Occipital lobe (tissue), 2 donors: ENCODE results near the gene JADE1. TPM values are rescaled to one million over a fixed set of nuclear protein-coding genes. Genes with fewer than 3 reads are reported as not detected.

ENCODE experiments used
- DNase-seq: peaks from one replicate; lab custom pipeline; 2025; lab: John Stamatoyannopoulos, UW
- total RNA-seq: library from RNA; depleted of rRNA; stranded (reverse); fragments of >200 nt; gene quantifications from one replicate; pipeline ENCODE4 v1.2.3, GENCODE V29; 2014

JADE1 gene
- total RNA-seq, 1 donor from 2014 or later, result 44.3 TPM

DNA sequence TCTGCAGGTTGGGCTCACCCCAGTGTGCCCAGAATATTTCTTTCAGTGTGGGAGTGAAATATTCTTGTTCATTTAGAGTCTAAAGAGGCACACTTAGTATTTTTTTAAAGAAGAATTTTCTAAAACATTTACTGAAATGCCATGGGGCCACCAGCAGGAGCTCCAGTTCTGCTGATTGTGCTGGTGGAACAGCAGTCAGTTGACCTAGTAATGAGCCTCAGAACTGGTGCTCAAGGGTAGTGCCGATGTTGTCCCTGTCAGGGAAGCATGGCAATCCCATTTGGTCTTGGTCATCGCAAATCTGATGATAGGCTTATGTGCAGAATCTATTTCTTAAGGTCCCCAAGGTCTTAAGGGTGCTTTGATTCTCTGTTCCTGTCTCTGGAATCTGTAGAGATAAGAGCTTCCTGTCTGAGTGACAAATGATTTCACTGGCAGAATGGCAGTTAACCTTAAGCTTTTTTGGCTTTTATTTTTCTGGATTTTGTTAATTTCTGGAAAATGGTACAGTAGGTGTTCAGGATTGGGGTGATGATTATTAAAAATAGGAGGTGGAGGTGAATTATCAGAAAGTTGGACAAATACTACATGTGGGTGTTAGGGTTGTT, 31.3 kb downstream of the JADE1 start:
- DNase-seq, result no peak

DNA sequence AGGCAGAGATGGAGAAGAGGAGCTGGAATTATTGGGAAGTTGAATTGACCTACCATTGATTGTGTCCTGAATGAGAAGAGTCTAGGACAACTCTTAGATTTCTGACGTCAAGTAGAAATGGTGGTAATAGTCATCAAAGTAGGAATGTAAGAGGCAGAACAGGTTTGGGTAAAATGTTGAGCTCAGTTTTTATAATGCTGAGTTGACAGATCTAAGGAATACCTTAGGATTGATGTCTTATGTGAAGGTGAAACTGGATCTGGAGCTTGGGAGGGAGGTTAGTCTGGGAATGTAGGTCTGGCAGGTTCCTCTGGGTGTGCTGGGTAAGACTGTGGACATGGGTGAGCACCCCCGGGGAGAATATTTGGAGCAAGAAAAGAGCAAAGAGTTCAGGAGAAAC, 31.9 kb downstream of the JADE1 start:
- no peak for DNase-seq

DNA sequence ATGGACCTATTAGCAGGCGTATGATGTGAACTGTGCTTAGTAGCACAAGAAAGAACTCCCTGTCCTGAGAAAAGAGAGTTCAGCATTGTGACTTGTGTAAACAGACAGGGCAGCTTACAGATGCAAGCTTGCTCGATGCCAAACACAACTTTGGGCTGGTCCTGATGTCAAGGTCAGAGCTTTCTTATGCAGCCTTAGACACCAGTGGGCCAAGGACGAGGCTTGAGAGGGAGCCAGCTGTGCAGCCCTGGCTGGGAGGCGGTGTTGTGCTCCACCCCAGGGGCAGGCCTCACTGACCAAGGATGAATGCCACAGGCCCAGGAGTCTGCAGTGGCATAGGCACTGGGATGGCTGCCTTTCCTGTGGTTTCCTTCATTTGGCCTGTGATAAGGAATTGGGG, 35.4 kb downstream of the JADE1 start:
- DNase-seq, result no peak

GRCh38 chr4:128846063-128846462, 36.6 kb downstream of the JADE1 start:
- DNase-seq, result no peak

- no peak for DNase-seq
These were observed 37.7 kb downstream of the JADE1 start for GRCh38 chr4:128847082-128847724.

GRCh38 chr4:128848461-128848860, 39.0 kb downstream of the JADE1 start:
- DNase-seq, result no peak

DNA sequence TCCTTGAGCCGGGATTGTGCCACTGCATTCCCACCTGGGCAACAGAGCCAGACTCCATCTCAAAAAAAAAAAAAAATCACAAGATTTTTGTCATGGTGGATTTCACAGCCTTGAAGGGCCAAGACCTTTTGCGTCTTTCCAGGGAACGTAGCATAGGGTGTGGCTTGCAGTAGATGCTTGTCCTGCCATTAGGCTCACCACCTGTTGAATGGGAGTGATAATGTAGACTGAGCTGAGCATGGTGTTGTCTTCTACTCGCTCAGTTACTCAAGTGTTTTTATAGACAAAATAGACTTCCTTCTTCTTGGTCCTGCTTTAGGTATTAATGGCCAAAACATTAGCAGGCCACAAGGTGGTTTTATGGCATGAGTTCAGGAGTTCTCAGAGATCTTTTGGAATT, 40.8 kb downstream of the JADE1 start:
- DNase-seq, result no peak

GRCh38 chr4:128853741-128854140, 44.2 kb downstream of the JADE1 start:
- DNase-seq, result no peak

- DNase-seq, result no peak
These were observed 44.9 kb downstream of the JADE1 start for GRCh38 chr4:128854433-128854832.

DNA sequence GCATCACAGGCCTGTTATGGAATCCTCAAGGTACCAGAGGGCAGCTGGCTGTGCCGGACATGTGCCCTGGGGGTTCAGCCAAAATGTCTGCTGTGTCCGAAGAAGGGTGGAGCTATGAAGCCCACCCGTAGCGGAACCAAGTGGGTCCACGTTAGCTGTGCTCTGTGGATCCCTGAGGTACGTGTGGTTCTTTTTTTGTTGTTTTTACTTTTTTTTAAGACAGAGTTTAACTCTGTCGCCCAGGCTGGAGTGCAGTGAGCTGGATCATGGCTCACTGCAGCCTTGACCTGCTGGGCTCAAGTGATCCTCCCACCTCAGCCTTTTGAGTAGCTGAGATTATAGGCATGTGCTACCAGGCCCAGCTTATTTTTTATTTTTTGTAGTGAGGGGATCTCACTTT, 46.1 kb downstream of the JADE1 start:
- no peak for DNase-seq

GRCh38 chr4:128856246-128856645, 46.7 kb downstream of the JADE1 start:
- no peak for DNase-seq

- no peak for DNase-seq
These were observed 49.6 kb downstream of the JADE1 start for GRCh38 chr4:128858879-128859671.

DNA sequence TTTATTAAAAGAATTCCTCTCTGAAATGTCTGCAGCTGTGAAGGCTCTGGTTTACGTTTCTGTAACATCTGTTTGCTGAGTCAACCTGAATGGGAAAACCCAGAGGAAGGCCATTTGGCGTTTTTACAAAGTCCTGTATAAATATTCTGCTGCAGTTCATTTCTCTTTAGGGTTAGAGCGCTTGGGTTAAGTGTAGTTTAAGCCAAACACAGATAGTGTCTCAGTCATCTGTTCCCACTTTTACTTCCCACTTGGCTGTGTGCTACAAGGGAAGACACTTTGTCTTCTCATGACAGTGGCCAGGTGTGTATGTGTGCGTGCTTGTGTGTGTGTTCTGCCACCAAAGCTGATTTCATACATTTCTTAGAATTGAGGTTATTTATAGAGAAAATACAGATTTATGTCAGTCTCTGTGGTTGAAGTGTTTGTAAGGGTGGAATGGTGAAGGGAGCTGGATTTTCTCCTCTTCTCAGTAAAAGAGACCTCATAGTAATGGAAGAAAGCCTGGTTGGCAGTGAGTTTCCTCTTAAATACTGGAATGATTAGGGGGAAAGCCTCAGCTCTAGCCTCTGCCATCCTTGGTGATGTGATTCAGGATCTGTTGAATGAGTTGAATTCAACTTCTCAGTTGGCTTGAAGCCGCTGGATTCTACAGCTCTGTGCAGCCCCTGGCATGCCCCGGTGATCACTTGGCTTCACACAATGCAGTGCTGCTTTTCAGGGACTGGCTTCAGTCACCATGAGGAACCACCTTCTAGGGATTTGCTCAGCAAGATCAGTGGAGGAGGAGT, 50.6 kb downstream of the JADE1 start:
- no peak for DNase-seq

DNA sequence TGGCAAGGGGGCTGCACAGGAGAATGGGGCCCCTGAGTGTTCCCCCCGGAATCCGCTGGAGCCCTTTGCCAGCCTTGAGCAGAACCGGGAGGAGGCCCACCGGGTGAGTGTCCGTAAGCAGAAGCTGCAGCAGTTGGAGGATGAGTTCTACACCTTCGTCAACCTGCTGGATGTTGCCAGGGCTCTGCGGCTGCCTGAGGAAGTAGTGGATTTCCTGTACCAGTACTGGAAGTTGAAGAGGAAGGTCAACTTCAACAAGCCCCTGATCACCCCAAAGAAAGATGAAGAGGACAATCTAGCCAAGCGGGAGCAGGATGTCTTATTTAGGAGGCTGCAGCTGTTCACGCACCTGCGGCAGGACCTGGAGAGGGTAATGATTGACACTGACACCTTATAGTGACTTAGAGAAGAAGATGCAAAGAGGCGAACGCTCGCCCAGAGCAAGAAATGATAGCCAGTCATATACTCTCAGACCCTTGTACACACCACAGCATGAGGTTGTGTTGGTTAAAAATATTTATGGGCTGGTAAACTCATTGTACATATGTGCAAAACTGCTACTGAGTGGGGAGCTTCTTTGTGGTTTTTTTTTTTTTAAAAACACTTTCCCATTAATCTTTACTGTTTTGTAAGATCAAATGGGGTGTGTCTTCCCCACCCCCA, 52.5 kb downstream of the JADE1 start:
- DNase-seq, result no peak

- no peak for DNase-seq
These were observed 53.3 kb downstream of the JADE1 start for GRCh38 chr4:128862608-128863311.

- DNase-seq, result peak; percentile 56
These were observed 54.0 kb downstream of the JADE1 start for GRCh38 chr4:128863312-128864075.

- DNase-seq, result no peak
These were observed 55.6 kb downstream of the JADE1 start for GRCh38 chr4:128865132-128865531.

GRCh38 chr4:128866269-128866668, 56.8 kb downstream of the JADE1 start:
- no peak for DNase-seq

DNA sequence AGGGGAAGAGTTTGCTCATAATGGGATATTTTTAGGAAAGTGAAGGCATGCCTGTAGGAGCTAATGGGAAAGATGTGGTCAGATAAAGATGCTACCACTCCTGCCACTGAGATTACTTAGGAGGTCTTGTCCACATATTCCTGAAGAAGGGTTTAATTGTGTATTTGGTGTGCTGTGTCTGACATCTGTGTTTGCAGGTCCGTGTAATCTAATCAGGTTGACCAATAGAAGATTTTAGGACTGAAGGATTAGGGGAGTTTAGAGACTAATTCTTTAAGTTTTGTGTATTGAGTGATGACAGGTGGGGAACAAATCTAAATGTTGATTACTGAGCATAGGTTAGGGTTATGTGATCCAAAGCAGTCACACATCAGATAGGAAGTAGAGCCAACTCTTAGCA, 57.2 kb downstream of the JADE1 start:
- DNase-seq, result no peak

DNA sequence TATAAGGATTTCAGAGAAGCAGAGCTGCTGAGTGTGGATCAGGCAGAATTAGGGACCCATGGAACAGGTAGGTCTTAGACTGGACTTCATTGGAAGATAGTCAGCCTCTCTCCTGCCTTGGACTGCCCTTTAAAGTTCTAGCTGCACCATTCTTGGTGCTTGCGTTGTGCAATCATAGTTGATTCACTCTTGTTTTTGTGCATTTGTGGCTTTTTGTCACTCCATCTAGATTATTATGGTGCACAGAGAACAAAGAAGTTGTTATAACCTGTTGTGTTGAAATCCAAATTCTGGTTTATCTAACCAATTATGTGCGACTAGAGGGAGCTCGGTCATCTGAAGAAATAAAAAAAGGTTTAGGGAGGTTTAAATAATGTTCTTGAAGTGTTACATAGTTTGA, 59.3 kb downstream of the JADE1 start:
- no peak for DNase-seq
